Mononuclear cell (primary cell): Measurements from ENCODE around the gene ATRNL1. TPM values are rescaled to one million over a fixed set of nuclear protein-coding genes. Genes with fewer than 3 reads are reported as not detected.

Source experiments
- H3K27me3 ChIP-seq: 2 replicates; pipeline ENCODE4 v1.6.0; 2011; ENCODE audit warnings: low read length, control low read depth; ENCODE audit not compliant: insufficient read depth
- H3K4me1 ChIP-seq: 2 replicates; pipeline ENCODE4 v1.5.1; 2011; ENCODE audit warnings: mild to moderate bottlenecking, low read length, control low read depth; ENCODE audit not compliant: insufficient read depth
- H3K4me3 ChIP-seq: 2 replicates; pipeline ENCODE4 v1.5.1; 2011; ENCODE audit warnings: mild to moderate bottlenecking, low read length, moderate library complexity
- H3K9me3 ChIP-seq: 2 replicates; pipeline ENCODE4 v1.5.1; 2011; ENCODE audit warnings: low read depth, mild to moderate bottlenecking, control low read depth, low read length
- total RNA-seq: library from RNA; depleted of rRNA; stranded (reverse); fragments of >200 nt; gene quantifications from one replicate; pipeline ENCODE4 v1.2.3, GENCODE V29; 2012

ATRNL1 gene
- total RNA-seq, 1 donor = 0.21 TPM

GRCh38 chr10:115956225-115957011 is 863.3 kb downstream of the ATRNL1 start:
- H3K27me3 ChIP-seq = no peaks in the 10 kb centered on the region
- H3K9me3 ChIP-seq = no peaks in the 10 kb centered on the region
- no peaks in the 10 kb centered on the region for H3K4me1 ChIP-seq
- H3K4me3 ChIP-seq = no peak overlapping the region

GRCh38 chr10:115957012-115957399 is 863.8 kb downstream of the ATRNL1 start:
- Histone ChIP-seq H3K4me1 (no peaks in the 10 kb centered on the region), H3K9me3 (no peaks in the 10 kb centered on the region), H3K27me3 (no peaks in the 10 kb centered on the region), H3K4me3 (no peak overlapping the region)

- H3K4me3 ChIP-seq = no peak overlapping the region
- H3K9me3 ChIP-seq = no peaks in the 10 kb centered on the region
- no peaks in the 10 kb centered on the region for H3K4me1 ChIP-seq
- H3K27me3 ChIP-seq = no peaks in the 10 kb centered on the region
These were observed 864.7 kb downstream of the ATRNL1 start for GRCh38 chr10:115957786-115958442.

- no peak overlapping the region for H3K4me3 ChIP-seq
- H3K9me3 ChIP-seq = no peaks in the 10 kb centered on the region
- no peaks in the 10 kb centered on the region for H3K4me1 ChIP-seq
- H3K27me3 ChIP-seq = no peaks in the 10 kb centered on the region
These were observed 870.7 kb downstream of the ATRNL1 start for GRCh38 chr10:115963848-115964247.

GRCh38 chr10:115964827-115965226 is 871.7 kb downstream of the ATRNL1 start:
- Histone ChIP-seq H3K4me1 (no peaks in the 10 kb centered on the region), H3K9me3 (no peaks in the 10 kb centered on the region), H3K4me3 (no peak overlapping the region), H3K27me3 (no peaks in the 10 kb centered on the region)

- H3K9me3 ChIP-seq = no peaks in the 10 kb centered on the region
- H3K4me3 ChIP-seq = no peak overlapping the region
- H3K27me3 ChIP-seq = no peaks in the 10 kb centered on the region
- H3K4me1 ChIP-seq = no peaks in the 10 kb centered on the region
These were observed 872.2 kb downstream of the ATRNL1 start for GRCh38 chr10:115965376-115965775.

- no peaks in the 10 kb centered on the region for H3K27me3 ChIP-seq
These were observed 875.1 kb downstream of the ATRNL1 start for GRCh38 chr10:115968236-115968635.

GRCh38 chr10:115969591-115969990 is 876.4 kb downstream of the ATRNL1 start:
- Histone ChIP-seq H3K9me3 (no peaks in the 10 kb centered on the region), H3K27me3 (no peaks in the 10 kb centered on the region), H3K4me3 (no peak overlapping the region), H3K4me1 (no peaks in the 10 kb centered on the region)

More at GRCh38 chr10:115968236-115968635, 875.1 kb downstream of the ATRNL1 start:
- Histone ChIP-seq H3K4me1 (no peaks in the 10 kb centered on the region), H3K4me3 (no peak overlapping the region), H3K9me3 (no peaks in the 10 kb centered on the region)

- Histone ChIP-seq H3K27me3 (no peaks in the 10 kb centered on the region), H3K4me3 (no peak overlapping the region), H3K4me1 (no peaks in the 10 kb centered on the region), H3K9me3 (no peaks in the 10 kb centered on the region)
These were observed 878.8 kb downstream of the ATRNL1 start for GRCh38 chr10:115971921-115972320.

GRCh38 chr10:115972426-115972825 is 879.3 kb downstream of the ATRNL1 start:
- no peaks in the 10 kb centered on the region for H3K27me3 ChIP-seq
- no peak overlapping the region for H3K4me3 ChIP-seq
- no peaks in the 10 kb centered on the region for H3K4me1 ChIP-seq
- H3K9me3 ChIP-seq = no peaks in the 10 kb centered on the region

GRCh38 chr10:115974351-115974750 is 881.2 kb downstream of the ATRNL1 start:
- Histone ChIP-seq H3K4me1 (no peaks in the 10 kb centered on the region), H3K9me3 (no peaks in the 10 kb centered on the region), H3K27me3 (no peaks in the 10 kb centered on the region), H3K4me3 (no peak overlapping the region)

GRCh38 chr10:115974816-115975430 is 881.8 kb downstream of the ATRNL1 start:
- Histone ChIP-seq H3K9me3 (no peaks in the 10 kb centered on the region), H3K4me1 (no peaks in the 10 kb centered on the region), H3K4me3 (no peak overlapping the region), H3K27me3 (no peaks in the 10 kb centered on the region)

GRCh38 chr10:115975506-115975905 is 882.3 kb downstream of the ATRNL1 start:
- Histone ChIP-seq H3K4me3 (no peak overlapping the region), H3K4me1 (no peaks in the 10 kb centered on the region), H3K9me3 (no peaks in the 10 kb centered on the region), H3K27me3 (no peaks in the 10 kb centered on the region)

- no peaks in the 10 kb centered on the region for H3K9me3 ChIP-seq
- no peaks in the 10 kb centered on the region for H3K4me1 ChIP-seq
- H3K27me3 ChIP-seq = no peaks in the 10 kb centered on the region
- no peak overlapping the region for H3K4me3 ChIP-seq
These were observed 883.2 kb downstream of the ATRNL1 start for GRCh38 chr10:115976342-115976741.

- no peaks in the 10 kb centered on the region for H3K9me3 ChIP-seq
- H3K4me3 ChIP-seq = no peak overlapping the region
- no peaks in the 10 kb centered on the region for H3K27me3 ChIP-seq
- H3K4me1 ChIP-seq = no peaks in the 10 kb centered on the region
These were observed 884.7 kb downstream of the ATRNL1 start for GRCh38 chr10:115977855-115978254.
